ENCODE measurements around the gene TMED5.
"Not testable (repeated sequence)": the region's sequence is repeated elsewhere in the genome, so short reads cannot be mapped to it uniquely, and the experiment has no call there.

The TMED5 gene

GRCh38 chr1:93200086-93200620 lies 19.9 kb upstream of the TMED5 start:
- H3K36me3 ChIP-seq (ENCODE audit: control insufficient read depth in 2 of 2, insufficient read depth in 2 of 2, low read length in 2 of 2) = no peaks in the 10 kb centered on the region
- no peaks in the 10 kb centered on the region for H3K27me3 ChIP-seq (ENCODE audit: control insufficient read depth in 1 of 2, insufficient read depth in 2 of 2, low read length in 2 of 2)
- no peak overlapping the region for H3K27ac ChIP-seq (ENCODE audit: low read length)
- no peaks in the 10 kb centered on the region for H3K4me1 ChIP-seq (ENCODE audit: control insufficient read depth, insufficient read depth, low read length)
- no peaks in the 10 kb centered on the region for H3K9me3 ChIP-seq (ENCODE audit: control insufficient read depth in 2 of 2, low read length in 2 of 2)
- H3K9ac ChIP-seq (ENCODE audit: low read length in 2 of 2) = no peak overlapping the region
- H3K4me3 ChIP-seq (ENCODE audit: low read length in 2 of 2) = no peak overlapping the region

- no peaks in the 10 kb centered on the region for H3K27me3 ChIP-seq (ENCODE audit: control insufficient read depth in 1 of 2, insufficient read depth in 2 of 2, low read length in 2 of 2)
- H3K4me3 ChIP-seq (ENCODE audit: low read length in 2 of 2) = no peak overlapping the region
- H3K9ac ChIP-seq (ENCODE audit: low read length in 2 of 2) = no peak overlapping the region
- no peaks in the 10 kb centered on the region for H3K9me3 ChIP-seq (ENCODE audit: control insufficient read depth in 2 of 2, low read length in 2 of 2)
- no peaks in the 10 kb centered on the region for H3K4me1 ChIP-seq (ENCODE audit: control insufficient read depth, insufficient read depth, low read length)
- H3K27ac ChIP-seq (ENCODE audit: low read length) = no peak overlapping the region
- H3K36me3 ChIP-seq (ENCODE audit: control insufficient read depth in 2 of 2, insufficient read depth in 2 of 2, low read length in 2 of 2) = no peaks in the 10 kb centered on the region
Observed at GRCh38 chr1:93199150-93199549, 18.9 kb upstream of the TMED5 start.

GRCh38 chr1:93196591-93196990 lies 16.4 kb upstream of the TMED5 start:
- H3K36me3 ChIP-seq (ENCODE audit: control insufficient read depth in 2 of 2, insufficient read depth in 2 of 2, low read length in 2 of 2) = no peaks in the 10 kb centered on the region
- no peaks in the 10 kb centered on the region for H3K27me3 ChIP-seq (ENCODE audit: control insufficient read depth in 1 of 2, insufficient read depth in 2 of 2, low read length in 2 of 2)

GRCh38 chr1:93194231-93194990 lies 14.2 kb upstream of the TMED5 start:
- Histone ChIP-seq H3K27ac (ENCODE audit: low read length) (no peak overlapping the region), H3K27me3 (ENCODE audit: control insufficient read depth in 1 of 2, insufficient read depth in 2 of 2, low read length in 2 of 2) (no peaks in the 10 kb centered on the region), H3K4me3 (ENCODE audit: low read length in 2 of 2) (no peak overlapping the region), H3K36me3 (ENCODE audit: control insufficient read depth in 2 of 2, insufficient read depth in 2 of 2, low read length in 2 of 2) (no peaks in the 10 kb centered on the region), H3K9ac (ENCODE audit: low read length in 2 of 2) (no peak overlapping the region), H3K9me3 (ENCODE audit: control insufficient read depth in 2 of 2, low read length in 2 of 2) (no peaks in the 10 kb centered on the region), H3K4me1 (ENCODE audit: control insufficient read depth, insufficient read depth, low read length) (no peaks in the 10 kb centered on the region)

More at GRCh38 chr1:93196591-93196990, 16.4 kb upstream of the TMED5 start:
- Histone ChIP-seq H3K4me3 (ENCODE audit: low read length in 2 of 2) (no peak overlapping the region), H3K9me3 (ENCODE audit: control insufficient read depth in 2 of 2, low read length in 2 of 2) (no peaks in the 10 kb centered on the region), H3K4me1 (ENCODE audit: control insufficient read depth, insufficient read depth, low read length) (no peaks in the 10 kb centered on the region), H3K9ac (ENCODE audit: low read length in 2 of 2) (no peak overlapping the region), H3K27ac (ENCODE audit: low read length) (no peak overlapping the region)

- H3K9me3 ChIP-seq (ENCODE audit: control insufficient read depth in 2 of 2, low read length in 2 of 2) = no peaks in the 10 kb centered on the region
- no peaks in the 10 kb centered on the region for H3K27me3 ChIP-seq (ENCODE audit: control insufficient read depth in 1 of 2, insufficient read depth in 2 of 2, low read length in 2 of 2)
- H3K9ac ChIP-seq (ENCODE audit: low read length in 2 of 2) = no peak overlapping the region
- H3K4me3 ChIP-seq (ENCODE audit: low read length in 2 of 2) = no peak overlapping the region
- H3K27ac ChIP-seq (ENCODE audit: low read length) = no peak overlapping the region
- no peaks in the 10 kb centered on the region for H3K4me1 ChIP-seq (ENCODE audit: control insufficient read depth, insufficient read depth, low read length)
- no peaks in the 10 kb centered on the region for H3K36me3 ChIP-seq (ENCODE audit: control insufficient read depth in 2 of 2, insufficient read depth in 2 of 2, low read length in 2 of 2)
Observed at GRCh38 chr1:93190432-93190831, 10.2 kb upstream of the TMED5 start.

- Histone ChIP-seq H3K36me3 (ENCODE audit: control insufficient read depth in 2 of 2, insufficient read depth in 2 of 2, low read length in 2 of 2) (no peaks in the 10 kb centered on the region), H3K9me3 (ENCODE audit: control insufficient read depth in 2 of 2, low read length in 2 of 2) (no peaks in the 10 kb centered on the region), H3K4me3 (ENCODE audit: low read length in 2 of 2) (no peak overlapping the region), H3K27me3 (ENCODE audit: control insufficient read depth in 1 of 2, insufficient read depth in 2 of 2, low read length in 2 of 2) (no peaks in the 10 kb centered on the region), H3K4me1 (ENCODE audit: control insufficient read depth, insufficient read depth, low read length) (no peaks in the 10 kb centered on the region), H3K27ac (ENCODE audit: low read length) (no peak overlapping the region), H3K9ac (ENCODE audit: low read length in 2 of 2) (no peak overlapping the region)
Observed at GRCh38 chr1:93186667-93187066, 6.5 kb upstream of the TMED5 start.

- peak within 1 kb of the TSS; percentile 91 to 96 for H3K4me3 ChIP-seq (ENCODE audit: low read length in 2 of 2)
- no peaks in the 10 kb centered on the region for H3K9me3 ChIP-seq (ENCODE audit: control insufficient read depth in 2 of 2, low read length in 2 of 2)
- H3K27ac ChIP-seq (ENCODE audit: low read length) = peak within 1 kb of the TSS; percentile 99
- no peaks in the 10 kb centered on the region for H3K27me3 ChIP-seq (ENCODE audit: control insufficient read depth in 1 of 2, insufficient read depth in 2 of 2, low read length in 2 of 2)
- peaks cover 3% of the 10 kb centered on the region for H3K4me1 ChIP-seq (ENCODE audit: control insufficient read depth, insufficient read depth, low read length)
- H3K36me3 ChIP-seq (ENCODE audit: control insufficient read depth in 2 of 2, insufficient read depth in 2 of 2, low read length in 2 of 2) = no peaks in the 10 kb centered on the region
- H3K9ac ChIP-seq (ENCODE audit: low read length in 2 of 2) = peak within 1 kb of the TSS; percentile 98 to 99
Observed at GRCh38 chr1:93180723-93181613, 755 bp upstream of the TMED5 start, which contains the start of gene CCDC18. Gene CCDC18 (plus strand): TSS chr1:93180724. CDS start chr1:93183362, 2,638 bp downstream.

- no peak overlapping the region for H3K27ac ChIP-seq (ENCODE audit: low read length)
Observed at GRCh38 chr1:93178418-93178817, 1.8 kb downstream of the TMED5 start.

GRCh38 chr1:93177991-93178390 lies 2.2 kb downstream of the TMED5 start:
- peaks cover 3% of the 10 kb centered on the region for H3K4me1 ChIP-seq (ENCODE audit: control insufficient read depth, insufficient read depth, low read length)
- H3K9ac ChIP-seq (ENCODE audit: low read length in 2 of 2) = peak overlapping the region in 1 of 2 donors; percentile 37
- no peaks in the 10 kb centered on the region for H3K27me3 ChIP-seq (ENCODE audit: control insufficient read depth in 1 of 2, insufficient read depth in 2 of 2, low read length in 2 of 2)
- H3K27ac ChIP-seq (ENCODE audit: low read length) = no peak overlapping the region
- H3K4me3 ChIP-seq (ENCODE audit: low read length in 2 of 2) = peak overlapping the region; percentile 91 to 96
- H3K36me3 ChIP-seq (ENCODE audit: control insufficient read depth in 2 of 2, insufficient read depth in 2 of 2, low read length in 2 of 2) = peaks cover 0 to 3% of the 10 kb centered on the region in 2 donors
- no peaks in the 10 kb centered on the region for H3K9me3 ChIP-seq (ENCODE audit: control insufficient read depth in 2 of 2, low read length in 2 of 2)

More at GRCh38 chr1:93178418-93178817, 1.8 kb downstream of the TMED5 start:
- Histone ChIP-seq H3K9me3 (ENCODE audit: control insufficient read depth in 2 of 2, low read length in 2 of 2) (no peaks in the 10 kb centered on the region), H3K9ac (ENCODE audit: low read length in 2 of 2) (no peak overlapping the region), H3K4me3 (ENCODE audit: low read length in 2 of 2) (peak overlapping the region; percentile 91 to 96), H3K27me3 (ENCODE audit: control insufficient read depth in 1 of 2, insufficient read depth in 2 of 2, low read length in 2 of 2) (no peaks in the 10 kb centered on the region), H3K4me1 (ENCODE audit: control insufficient read depth, insufficient read depth, low read length) (peaks cover 3% of the 10 kb centered on the region), H3K36me3 (ENCODE audit: control insufficient read depth in 2 of 2, insufficient read depth in 2 of 2, low read length in 2 of 2) (peaks cover 0 to 3% of the 10 kb centered on the region in 2 donors)

GRCh38 chr1:93174638-93175037 lies 5.6 kb downstream of the TMED5 start:
- not testable (repeated sequence) for H3K27ac ChIP-seq (ENCODE audit: low read length); H3K36me3 ChIP-seq (ENCODE audit: control insufficient read depth in 2 of 2, insufficient read depth in 2 of 2, low read length in 2 of 2); H3K9ac ChIP-seq (ENCODE audit: low read length in 2 of 2); H3K4me3 ChIP-seq (ENCODE audit: low read length in 2 of 2); H3K27me3 ChIP-seq (ENCODE audit: control insufficient read depth in 1 of 2, insufficient read depth in 2 of 2, low read length in 2 of 2); H3K4me1 ChIP-seq (ENCODE audit: control insufficient read depth, insufficient read depth, low read length); H3K9me3 ChIP-seq (ENCODE audit: control insufficient read depth in 2 of 2, low read length in 2 of 2)

Measured in stomach smooth muscle (tissue), 2 donors.